HepG2 (cell line): ENCODE data around the gene GFOD1.

ENCODE experiments used
- EP300 ChIP-seq, 3 experiments: sonication (generic) in 1 of 3; formaldehyde crosslinking in 1 of 3; IDR thresholded peaks; 2 replicates each; pipeline versions ENCODE4 v1.5.1 to v1.6.1; 2011 to 2020; ENCODE audit warnings: low read depth in 2 of 3, low read length in 2 of 3, borderline replicate concordance in 1 of 3, improper control_type of control experiment in 1 of 3, mild to moderate bottlenecking in 1 of 3, missing genetic modification reagents in 1 of 3, moderate library complexity in 1 of 3
- HNRNPLL ChIP-seq: fragments of 200-400 bp; formaldehyde crosslinking; IDR thresholded peaks from 2 replicates; pipeline ENCODE4 v1.6.1; 2017; ENCODE audit warnings: mild to moderate bottlenecking, low read depth, low read length; ENCODE audit not compliant: poor library complexity, severe bottlenecking
- POLR2A ChIP-seq, 2 experiments: IDR thresholded peaks; 2 replicates each; pipeline ENCODE4 v1.6.1; 2011; ENCODE audit warnings: low read depth in 2 of 2, low read length in 2 of 2, mild to moderate bottlenecking in 1 of 2, moderate library complexity in 1 of 2; ENCODE audit not compliant: insufficient read depth in 1 of 2
- RFX5 ChIP-seq: IDR thresholded peaks from 2 replicates; pipeline ENCODE4 v1.6.1; 2011; ENCODE audit warnings: low read depth, low read length, improper control_type of control experiment
- ZBTB8A ChIP-seq: sonication (generic); formaldehyde crosslinking; IDR thresholded peaks from 2 replicates; pipeline ENCODE4 v1.4.0; 2020; ENCODE audit warnings: mild to moderate bottlenecking, low read depth, missing genetic modification reagents, borderline replicate concordance
- ZNF335 ChIP-seq: sonication (generic); formaldehyde crosslinking; IDR thresholded peaks from 2 replicates; pipeline ENCODE4 v1.4.0; 2020; ENCODE audit warnings: missing genetic modification reagents
- ZNF850 ChIP-seq: sonication (generic); formaldehyde crosslinking; conservative IDR thresholded peaks from 2 replicates; pipeline ENCODE4 v1.9.0; 2021; ENCODE audit warnings: mild to moderate bottlenecking, missing genetic modification reagents

DNA sequence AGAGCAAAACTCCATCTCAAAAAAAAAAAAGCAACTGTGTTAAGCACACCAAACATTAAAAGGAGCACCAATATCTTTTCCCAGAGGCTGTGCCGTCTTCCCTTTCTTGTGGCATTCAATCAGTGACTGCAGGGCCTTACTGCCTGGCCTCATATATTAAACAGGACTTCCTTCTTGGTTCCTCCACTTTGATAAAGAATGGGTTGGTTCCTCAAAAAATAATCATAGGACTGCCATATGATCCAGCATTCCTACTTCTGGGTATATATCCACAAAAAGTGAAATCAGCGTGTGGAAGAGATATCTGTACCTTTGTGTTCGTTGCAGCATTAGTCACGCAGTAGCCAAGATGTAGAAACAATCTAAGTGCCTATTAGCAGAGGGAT lies 40.3 kb upstream of the GFOD1 start:
- no peak for TF ChIP-seq HNRNPLL
- no peak for TF ChIP-seq ZNF850
- TF ChIP-seq ZBTB8A (CRISPR knock-in tag), result no peak
- no peak for TF ChIP-seq EP300 (IDR thresholded peaks at IDR 0.05; ENCODE audit: low read depth in 2 of 2, low read length in 2 of 2)
- no peak for TF ChIP-seq EP300 (CRISPR knock-in tag; IDR thresholded peaks at IDR 0.05; ENCODE audit: borderline replicate concordance)
- no peak for TF ChIP-seq RFX5
- no peak for TF ChIP-seq ZNF335 (CRISPR knock-in tag)
- no peak for TF ChIP-seq POLR2A (IDR thresholded peaks at IDR 0.05; ENCODE audit: insufficient read depth in 1 of 2, low read depth in 2 of 2, low read length in 2 of 2)
